Parathyroid adenoma (tissue), 2 donors: ENCODE measurements around the gene FBRSL1.

Experiments
- H2AFZ ChIP-seq: fragments of 300-600 bp; sonication (generic); one replicate; pipeline ENCODE4 v1.7.0; 2017; ENCODE audit warnings: antibody characterized with exemption, mild to moderate bottlenecking
- H3K27ac ChIP-seq: fragments of 300-600 bp; sonication (generic); one replicate; pipeline ENCODE4 v1.7.0; 2017
- H3K27me3 ChIP-seq: fragments of 300-600 bp; sonication (generic); one replicate; pipeline ENCODE4 v1.7.0; 2017; ENCODE audit warnings: low read length; ENCODE audit not compliant: control insufficient read depth, insufficient read depth
- H3K36me3 ChIP-seq: fragments of 300-600 bp; sonication (generic); one replicate; pipeline ENCODE4 v1.7.0; 2017; ENCODE audit warnings: low read length; ENCODE audit not compliant: control insufficient read depth, insufficient read depth
- H3K4me1 ChIP-seq: fragments of 300-600 bp; sonication (generic); one replicate; pipeline ENCODE4 v1.7.0; 2017; ENCODE audit warnings: control low read depth
- H3K4me2 ChIP-seq: fragments of 300-600 bp; sonication (generic); one replicate; pipeline ENCODE4 v1.7.0; 2017; ENCODE audit warnings: low read length
- H3K4me3 ChIP-seq: fragments of 300-600 bp; sonication (generic); one replicate; pipeline ENCODE4 v1.7.0; 2017; ENCODE audit warnings: low read depth, low read length
- H3K79me2 ChIP-seq: fragments of 300-600 bp; sonication (generic); one replicate; pipeline ENCODE4 v1.7.0; 2017; ENCODE audit warnings: control low read depth
- H3K9ac ChIP-seq: fragments of 300-600 bp; sonication (generic); one replicate; pipeline ENCODE4 v1.7.0; 2017; ENCODE audit warnings: mild to moderate bottlenecking
- H3K9me3 ChIP-seq: fragments of 300-600 bp; sonication (generic); one replicate; pipeline ENCODE4 v1.7.0; 2017; ENCODE audit warnings: low read length; ENCODE audit not compliant: control insufficient read depth
- CTCF ChIP-seq: fragments of 300-600 bp; sonication (generic); IDR thresholded peaks from one replicate; pipeline ENCODE4 v1.7.0; 2017; ENCODE audit warnings: antibody characterized with exemption, mild to moderate bottlenecking
- donor health status: primary hyperparathyroidism.

FBRSL1 gene

GRCh38 chr12:132496710-132497109 lies 6.8 kb downstream of the FBRSL1 start:
- H3K9ac ChIP-seq: no peak overlapping the region
- H2AFZ ChIP-seq: no peak overlapping the region
- peaks cover 20% of the 10 kb centered on the region for H3K4me1 ChIP-seq
- no peaks in the 10 kb centered on the region for H3K36me3 ChIP-seq
- H3K79me2 ChIP-seq: peaks cover 100% of the 10 kb centered on the region
- no peak overlapping the region for H3K4me3 ChIP-seq
- H3K27me3 ChIP-seq: no peaks in the 10 kb centered on the region
- H3K27ac ChIP-seq: no peak overlapping the region
- no peak overlapping the region for H3K4me2 ChIP-seq
- no peak for TF ChIP-seq CTCF
- H3K9me3 ChIP-seq: no peaks in the 10 kb centered on the region

- peaks cover 21% of the 10 kb centered on the region for H3K4me1 ChIP-seq
- no peaks in the 10 kb centered on the region for H3K36me3 ChIP-seq
- no peak overlapping the region for H2AFZ ChIP-seq
- H3K79me2 ChIP-seq: peaks cover 97% of the 10 kb centered on the region
- H3K9ac ChIP-seq: no peak overlapping the region
- H3K27ac ChIP-seq: no peak overlapping the region
- H3K4me3 ChIP-seq: no peak overlapping the region
- TF ChIP-seq CTCF: no peak
- H3K9me3 ChIP-seq: no peaks in the 10 kb centered on the region
- H3K27me3 ChIP-seq: no peaks in the 10 kb centered on the region
- no peak overlapping the region for H3K4me2 ChIP-seq
Observed at GRCh38 chr12:132497514-132498405, 7.8 kb downstream of the FBRSL1 start.

- Histone ChIP-seq H3K4me2 (no peak overlapping the region), H3K9me3 (no peaks in the 10 kb centered on the region), H3K9ac (no peak overlapping the region), H2AFZ (no peak overlapping the region), H3K27ac (no peak overlapping the region), H3K27me3 (no peaks in the 10 kb centered on the region), H3K79me2 (peaks cover 97% of the 10 kb centered on the region), H3K4me1 (peaks cover 28% of the 10 kb centered on the region), H3K4me3 (no peak overlapping the region), H3K36me3 (no peaks in the 10 kb centered on the region)
- TF ChIP-seq CTCF: no peak
Observed at GRCh38 chr12:132498931-132499330, 9.0 kb downstream of the FBRSL1 start.

GRCh38 chr12:132500142-132500855 lies 10.3 kb downstream of the FBRSL1 start:
- Histone ChIP-seq H3K9me3 (no peaks in the 10 kb centered on the region), H2AFZ (no peak overlapping the region), H3K79me2 (peaks cover 88% of the 10 kb centered on the region), H3K4me2 (no peak overlapping the region), H3K9ac (no peak overlapping the region), H3K36me3 (no peaks in the 10 kb centered on the region), H3K27me3 (no peaks in the 10 kb centered on the region), H3K4me3 (no peak overlapping the region), H3K27ac (no peak overlapping the region), H3K4me1 (peaks cover 31% of the 10 kb centered on the region)
- TF ChIP-seq CTCF: no peak
